Stimulated activated CD4-positive, alpha-beta T cell treated with anti-CD3 and anti-CD28 coated beads, Interleukin-12 subunit alpha, Interleukin-12 subunit beta, amount 100 ng/mL, for 24 hours (primary cell): ENCODE data around the gene NUAK1.

ENCODE experiments used
- DNase-seq, 2 experiments: peaks; one replicate each; pipeline ENCODE4 v3.0.0-alpha.2; 2020; ENCODE audit warnings: low read depth in 2 of 2

Gene NUAK1

DNA sequence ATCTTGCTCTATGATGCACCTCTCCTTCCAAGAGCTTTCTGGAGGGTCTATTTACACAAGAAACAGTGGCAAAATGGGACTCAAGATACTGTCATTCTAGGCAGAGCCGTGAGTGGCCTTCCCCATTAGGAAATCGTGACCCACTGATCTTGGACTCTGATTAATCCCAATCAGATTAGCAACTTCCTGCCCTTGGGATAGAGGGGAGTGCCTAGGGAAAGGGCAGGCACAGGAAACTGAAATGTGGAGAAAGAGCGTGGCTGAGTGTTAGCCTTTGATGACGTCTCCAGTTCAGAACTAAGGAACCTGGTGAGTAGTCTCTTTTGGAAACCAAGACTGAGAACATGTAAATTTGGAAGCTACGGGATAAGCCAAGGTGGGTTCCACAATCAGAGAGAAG is 76.1 kb downstream of the NUAK1 start:
- DNase-seq, result no peak

DNA sequence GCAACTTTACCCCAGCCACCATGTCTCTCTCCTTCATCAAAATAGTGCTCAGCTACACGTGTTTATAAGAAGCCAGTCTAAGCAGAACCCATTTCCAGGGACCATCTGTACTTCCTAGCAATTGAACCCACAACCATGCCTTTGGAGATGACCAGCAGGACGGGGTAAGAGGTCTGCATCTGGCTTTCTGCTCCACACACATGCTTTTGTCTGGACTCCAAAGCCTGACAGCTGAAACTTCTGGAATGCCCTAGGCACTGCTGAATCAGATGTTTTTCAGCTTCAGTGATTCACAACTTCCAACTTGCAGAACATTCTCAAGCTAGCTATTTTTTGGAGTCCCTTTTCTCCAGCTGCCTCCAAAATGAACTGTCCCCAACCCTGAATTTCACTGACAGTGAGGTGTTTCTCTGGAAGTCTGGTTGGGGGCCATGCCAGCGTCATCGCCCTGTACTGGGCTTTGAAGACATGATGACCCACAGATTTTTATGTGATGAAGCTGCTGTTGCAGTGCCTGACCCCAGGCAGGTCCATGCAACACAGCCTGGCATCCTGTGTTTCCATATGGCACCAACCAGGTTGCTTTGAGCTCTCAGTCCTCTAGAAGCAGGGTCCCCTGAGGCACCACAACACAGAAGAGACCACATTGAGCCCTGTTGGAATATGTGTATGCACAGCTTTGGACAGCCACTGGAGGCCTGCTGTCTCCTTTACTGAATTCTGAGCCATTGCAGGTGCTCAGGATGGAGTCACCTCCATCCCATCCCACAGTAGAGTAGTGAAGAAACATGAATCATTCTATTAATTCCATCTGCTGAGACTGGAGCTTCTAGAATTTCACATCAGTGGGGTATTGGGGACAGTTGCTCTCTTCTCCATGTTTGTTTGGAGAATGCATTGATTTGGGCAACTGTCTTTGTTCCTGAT is 80.2 kb downstream of the NUAK1 start:
- DNase-seq, result no peak

DNA sequence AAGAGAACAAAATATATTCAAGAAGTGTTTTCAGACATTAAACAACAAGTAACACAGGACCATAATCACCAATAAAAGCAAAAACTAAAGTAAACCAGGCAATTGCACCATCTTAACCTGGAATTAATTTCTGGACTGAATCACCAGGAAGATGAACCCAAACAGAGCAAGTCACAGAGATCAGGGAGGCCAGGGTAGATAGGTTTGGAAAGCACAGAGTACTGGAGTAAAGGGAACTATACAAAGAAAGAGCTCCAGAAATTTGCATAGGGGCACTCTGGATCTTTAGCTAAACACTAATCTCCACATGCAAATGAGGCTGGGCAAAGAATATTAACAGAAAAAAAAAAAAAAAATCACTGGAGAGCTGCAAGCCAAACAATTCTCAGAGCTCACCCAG is 84.7 kb downstream of the NUAK1 start:
- no peak for DNase-seq

DNA sequence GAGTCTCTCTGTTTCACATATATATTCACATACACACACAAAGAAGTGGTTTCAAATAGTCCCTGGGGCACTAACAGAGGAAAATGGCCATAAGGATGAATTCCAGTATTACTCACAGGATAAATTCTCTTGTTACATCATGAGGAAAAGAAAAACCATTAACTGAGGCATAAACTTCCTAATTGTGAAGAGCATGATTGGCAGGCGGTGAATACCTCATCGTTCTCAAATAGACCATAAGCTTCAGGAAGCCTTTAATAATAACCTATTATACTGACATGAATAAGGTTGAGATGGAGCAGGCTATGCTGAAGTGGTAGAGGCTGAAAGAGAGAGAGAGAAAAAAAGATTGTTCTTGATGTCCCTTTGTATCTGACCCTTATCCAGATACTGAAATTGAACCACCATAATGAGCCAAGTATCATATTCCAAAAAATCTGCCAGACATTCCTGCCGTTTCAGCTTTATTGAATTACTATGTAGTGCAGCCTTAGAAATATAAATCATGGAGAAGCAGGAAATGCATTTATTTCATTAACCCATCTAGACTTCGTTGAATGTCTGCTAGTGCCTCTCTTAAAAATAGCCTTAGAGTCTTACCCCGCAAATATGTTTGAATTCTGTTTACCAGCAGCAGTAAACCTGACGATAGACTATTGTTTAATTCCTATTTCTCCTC is 86.8 kb downstream of the NUAK1 start:
- DNase-seq, result no peak

DNA sequence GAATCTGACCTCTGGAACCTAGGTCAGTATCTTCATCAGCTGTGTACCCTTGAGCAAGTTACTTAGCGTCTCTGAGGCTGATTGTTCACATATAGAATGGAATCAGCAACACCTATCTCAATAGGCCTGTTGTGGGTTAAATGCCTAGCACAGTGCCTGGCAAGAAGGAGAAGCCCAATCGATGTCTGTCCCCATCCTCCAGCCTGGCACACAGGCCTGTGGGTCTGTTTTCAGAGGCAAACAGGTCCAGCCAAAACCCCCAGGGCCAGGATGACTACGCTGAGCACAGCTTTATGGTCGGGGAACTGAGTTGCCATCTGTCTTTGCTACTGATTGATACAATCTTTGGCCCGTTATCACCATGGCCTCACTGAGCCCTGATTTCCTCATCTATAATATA is 89.2 kb downstream of the NUAK1 start:
- no peak for DNase-seq

DNA sequence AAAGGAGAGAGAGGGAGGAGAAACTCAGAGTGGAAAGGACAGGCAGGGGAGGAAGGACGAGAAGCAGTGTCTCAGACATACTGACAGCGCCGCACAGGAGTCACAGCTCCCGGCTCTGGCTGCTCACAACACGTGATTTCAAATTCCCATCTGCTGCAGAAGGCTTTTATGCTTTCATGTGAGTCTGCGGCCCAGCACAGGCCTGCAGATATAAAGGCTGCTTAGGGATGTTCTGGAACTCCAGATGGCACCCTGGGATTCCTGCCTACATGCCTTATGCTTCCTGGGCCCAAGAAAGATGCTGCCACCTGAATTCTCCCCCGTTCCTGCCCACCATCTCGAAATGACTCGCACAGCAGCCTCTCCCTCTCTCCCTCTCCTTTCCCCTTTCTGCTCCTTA is 89.6 kb downstream of the NUAK1 start:
- no peak for DNase-seq

DNA sequence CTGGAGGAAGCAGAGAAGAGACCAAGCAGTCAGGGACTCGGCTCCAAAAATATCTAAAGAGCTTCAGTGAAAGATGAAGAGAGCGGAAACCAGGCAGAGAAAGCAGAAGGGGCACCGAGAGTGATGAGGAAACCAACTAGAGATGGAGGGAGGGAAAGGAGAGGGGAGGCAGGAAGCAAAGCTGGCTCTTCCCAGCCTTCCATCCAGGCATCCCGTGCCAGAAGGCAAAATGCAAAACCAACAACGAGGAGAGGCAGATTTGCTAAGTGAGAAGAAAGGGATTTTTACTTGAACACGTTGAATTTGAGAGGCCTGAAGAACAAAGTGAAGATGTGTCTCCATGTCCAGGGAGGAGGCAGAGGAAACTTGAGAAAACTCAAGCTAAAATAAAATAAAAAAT is 90.1 kb downstream of the NUAK1 start:
- no peak for DNase-seq

- DNase-seq, result no peak
Observed at GRCh38 chr12:106048016-106048415, 90.7 kb downstream of the NUAK1 start.

GRCh38 chr12:106046947-106047346 is 91.8 kb downstream of the NUAK1 start:
- DNase-seq, result no peak

DNA sequence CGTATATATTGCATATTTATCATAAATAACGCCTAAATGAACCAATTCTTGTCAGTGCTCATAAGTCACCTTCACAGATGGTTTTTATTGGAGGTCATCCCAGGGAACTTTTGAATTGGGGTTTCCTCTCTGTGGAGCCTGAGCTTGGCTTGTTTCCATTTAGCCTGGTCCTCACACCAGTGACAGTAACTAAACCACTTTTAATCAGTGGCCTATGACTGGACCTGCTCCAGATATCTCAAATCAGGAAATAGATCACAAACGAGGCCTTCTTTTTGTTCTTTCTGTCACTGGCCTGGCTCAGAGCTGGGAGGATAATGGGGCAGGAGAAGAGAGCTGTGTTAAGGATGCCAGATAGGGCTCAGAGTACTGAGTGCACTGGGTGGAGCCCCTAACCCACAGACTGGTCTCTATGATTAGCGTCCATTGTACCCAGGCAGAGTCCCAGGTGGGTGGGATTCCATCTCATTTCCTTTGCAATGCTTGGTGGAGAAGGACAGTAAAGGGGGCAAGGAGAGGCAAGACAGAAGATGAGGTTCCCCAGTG is 92.4 kb downstream of the NUAK1 start:
- DNase-seq, result no peak

DNA sequence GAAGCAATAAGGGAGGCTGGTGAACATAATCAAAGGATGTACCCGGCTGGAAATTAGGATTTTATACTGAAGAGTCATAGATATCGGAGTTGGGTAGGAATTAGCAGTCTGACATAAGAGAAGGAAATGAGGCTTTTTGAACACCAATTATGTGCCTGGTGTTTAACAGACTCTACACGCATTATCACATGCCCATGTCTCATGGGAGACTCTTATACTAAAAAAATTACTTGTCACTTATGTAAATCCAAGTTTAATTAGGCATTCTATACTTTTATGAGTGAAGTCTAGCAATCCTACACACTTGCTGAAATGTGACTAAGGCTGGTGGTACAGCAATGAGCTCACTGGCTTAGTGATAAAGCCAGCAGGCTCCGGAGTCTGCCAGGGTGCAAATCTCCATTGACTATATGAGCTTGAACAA is 93.5 kb downstream of the NUAK1 start:
- no peak for DNase-seq

- no peak for DNase-seq
Observed at GRCh38 chr12:106044773-106045172, 94.0 kb downstream of the NUAK1 start.

GRCh38 chr12:106042037-106042436 is 96.7 kb downstream of the NUAK1 start:
- DNase-seq, result no peak

GRCh38 chr12:106040521-106040920 is 98.2 kb downstream of the NUAK1 start:
- no peak for DNase-seq

DNA sequence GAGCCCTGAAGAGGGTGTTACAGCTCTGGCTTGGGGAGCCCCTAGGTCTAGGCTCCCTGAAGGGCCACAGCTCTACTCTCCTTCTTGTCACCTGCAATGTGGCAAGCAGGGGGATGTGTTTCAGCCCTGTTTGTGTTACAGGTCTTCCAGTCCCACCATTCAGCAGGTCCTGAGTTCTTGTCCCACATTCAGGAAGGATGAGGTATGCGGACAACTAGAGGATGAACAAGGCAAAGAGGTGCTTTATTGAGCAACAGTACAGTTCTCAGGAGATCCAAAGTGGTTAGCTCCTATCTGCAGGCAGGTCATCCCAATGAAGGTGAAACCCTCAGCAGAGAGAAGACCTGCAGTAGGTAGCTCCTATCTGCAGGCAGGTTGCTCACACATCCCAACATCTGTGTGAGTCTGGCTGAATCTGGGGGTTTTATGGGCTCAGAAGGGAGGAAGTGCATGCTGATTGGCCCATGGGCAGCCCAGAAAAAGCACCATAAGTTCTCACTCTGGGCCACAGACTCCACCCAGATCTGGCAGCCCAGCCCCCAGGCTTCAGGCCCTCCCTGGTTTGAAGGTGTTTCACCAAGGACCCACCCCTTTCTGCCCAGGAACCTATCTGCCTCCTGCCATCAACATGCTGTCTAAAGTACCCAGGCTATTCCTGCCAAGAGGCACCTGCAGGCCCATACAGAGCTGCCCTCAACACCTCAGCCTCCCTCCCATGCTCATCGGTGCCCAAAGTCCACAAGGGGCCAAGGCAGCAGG is 98.9 kb downstream of the NUAK1 start:
- DNase-seq, result no peak

DNA sequence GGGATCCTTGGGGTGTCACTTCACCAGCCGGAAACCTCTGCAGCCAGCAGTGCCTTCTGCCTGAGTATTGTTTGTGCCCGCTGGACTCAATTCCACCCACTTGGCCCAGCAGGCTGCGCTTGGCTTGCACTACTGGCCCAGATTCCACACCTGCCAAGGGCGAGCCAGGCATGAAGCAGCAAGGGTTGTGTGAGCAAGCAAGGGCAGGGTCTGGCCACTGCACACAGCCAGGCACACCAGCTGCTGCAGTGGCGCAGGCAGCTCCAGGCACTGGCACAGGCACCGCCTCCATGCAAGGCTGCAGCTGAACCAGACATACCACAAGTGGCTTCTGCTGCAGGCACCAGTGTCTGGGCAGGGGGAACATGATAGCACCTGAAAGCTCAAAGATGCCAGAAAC is 99.5 kb downstream of the NUAK1 start:
- no peak for DNase-seq

DNA sequence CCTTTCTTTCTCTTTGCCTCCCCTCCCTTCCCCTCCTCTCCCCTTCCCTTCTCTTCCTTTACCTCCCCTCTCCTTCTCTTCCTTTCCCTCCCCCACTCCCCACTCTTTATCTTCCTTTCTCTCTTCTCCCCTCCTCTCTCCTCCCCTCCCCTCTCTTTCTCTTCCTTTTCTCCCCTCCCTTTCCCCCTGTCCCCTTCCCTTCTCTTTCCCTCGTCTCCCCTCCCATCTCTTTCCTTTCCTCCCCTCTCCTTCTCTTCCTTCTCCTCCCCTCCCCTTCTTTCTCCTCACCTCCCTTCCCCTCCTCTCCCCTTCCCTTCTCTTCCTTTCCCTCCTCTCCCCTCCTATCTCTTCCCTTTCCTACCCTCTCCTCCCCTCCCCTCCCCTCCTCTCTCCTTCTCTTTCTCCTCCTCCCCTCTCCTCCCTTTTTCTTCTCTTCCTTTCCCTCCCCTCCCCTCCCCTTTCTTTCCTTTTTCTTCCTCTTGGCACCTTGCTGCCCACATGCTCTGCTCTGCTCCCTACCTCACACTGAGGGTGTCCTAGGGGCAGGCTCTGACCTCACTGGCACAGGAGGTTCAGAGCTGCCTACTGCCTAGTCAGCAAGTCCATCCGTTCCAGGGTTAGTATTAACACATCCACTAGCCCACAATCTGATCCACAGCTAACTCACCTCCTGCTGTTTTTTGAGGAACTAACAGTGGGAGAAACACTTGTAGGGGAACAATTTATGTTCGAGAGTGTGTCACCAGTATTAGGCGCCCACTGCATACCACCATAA is 101.0 kb downstream of the NUAK1 start:
- no peak for DNase-seq

DNA sequence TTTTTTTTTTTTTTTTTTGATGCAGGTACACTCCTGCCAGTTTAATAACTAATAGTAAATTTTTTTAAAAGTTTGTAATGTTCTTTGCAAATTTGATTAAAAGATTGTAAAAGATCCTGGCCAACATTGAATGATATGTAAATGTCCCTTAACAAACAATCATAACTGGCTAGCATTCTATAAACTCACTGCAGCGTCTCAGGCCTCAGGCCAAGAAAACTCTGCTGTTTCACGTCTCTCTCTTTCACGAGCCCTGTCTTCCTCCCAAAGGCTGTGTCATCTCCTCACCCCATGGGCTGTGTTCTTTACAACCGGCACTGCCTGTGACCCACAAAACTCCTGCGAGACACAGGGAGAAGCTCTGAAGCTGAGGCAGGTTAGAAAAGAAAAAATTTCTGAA is 103.3 kb downstream of the NUAK1 start:
- no peak for DNase-seq

GRCh38 chr12:106034316-106034715 is 104.4 kb downstream of the NUAK1 start:
- DNase-seq, result no peak

DNA sequence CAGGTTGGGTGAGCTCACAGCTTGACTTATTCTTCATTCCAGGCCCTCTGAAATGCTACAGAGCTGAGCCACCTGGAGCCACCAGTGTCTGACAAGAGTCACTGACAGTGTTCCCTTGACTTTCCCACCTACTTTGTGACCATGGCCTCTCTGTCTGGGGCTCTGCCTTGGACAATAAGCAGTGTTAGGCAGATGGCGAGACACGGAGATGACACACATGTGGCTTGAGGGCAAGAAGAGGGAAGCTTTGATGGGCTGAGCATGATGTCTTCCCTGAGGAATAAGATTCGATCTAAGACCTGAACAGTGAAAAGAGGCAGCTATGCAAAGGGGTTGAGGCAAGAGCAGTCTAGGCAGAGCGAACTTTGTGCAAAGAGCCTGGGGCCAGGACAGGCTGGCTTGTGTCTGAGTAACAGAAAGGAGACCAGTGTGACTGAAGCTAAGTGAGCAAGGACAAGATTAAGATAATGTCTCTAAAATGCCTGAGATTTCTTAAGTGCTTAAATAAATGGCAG is 105.5 kb downstream of the NUAK1 start:
- DNase-seq, result no peak

DNA sequence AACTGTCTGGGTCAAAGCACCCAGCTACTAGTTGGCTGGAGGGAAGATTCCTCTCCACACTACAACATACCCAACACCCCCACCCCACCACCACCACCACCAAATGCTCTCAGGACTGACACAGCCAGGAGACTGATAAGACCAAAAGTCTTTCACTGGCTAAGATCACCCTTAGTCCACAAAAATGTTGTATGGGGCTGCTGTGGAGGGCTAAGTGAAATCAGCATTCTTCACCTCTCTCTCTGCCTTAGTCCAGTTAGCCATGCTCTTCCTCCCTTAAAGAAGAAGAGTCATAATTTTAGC is 106.2 kb downstream of the NUAK1 start:
- DNase-seq, result no peak
